Inferior parietal cortex (tissue), 1 donor: ENCODE results near the gene AP2M1.

Experiments
- DNase-seq: peaks from one replicate; pipeline ENCODE4 v3.0.0-alpha.2; 2016; ENCODE audit errors: extremely low spot score

Gene AP2M1

DNA sequence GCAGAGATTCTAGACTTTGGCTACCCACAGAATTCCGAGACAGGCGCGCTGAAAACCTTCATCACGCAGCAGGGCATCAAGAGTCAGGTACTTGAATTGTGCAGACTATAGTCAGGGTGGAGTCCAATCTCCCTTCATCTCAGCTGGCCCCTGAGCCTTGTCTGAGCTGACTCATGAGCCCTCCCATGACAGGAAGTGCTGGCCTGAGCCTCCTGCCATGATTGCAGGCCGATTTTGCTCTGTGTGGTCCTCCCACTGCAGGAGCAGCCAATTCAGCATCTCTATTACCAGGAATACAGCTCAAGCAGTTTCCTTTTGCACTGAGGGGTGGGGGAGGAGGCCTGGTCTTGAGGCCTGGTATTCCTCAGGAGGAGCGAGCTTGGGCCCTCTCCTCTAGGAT, 5.5 kb downstream of the AP2M1 start:
- DNase-seq: no peak

DNA sequence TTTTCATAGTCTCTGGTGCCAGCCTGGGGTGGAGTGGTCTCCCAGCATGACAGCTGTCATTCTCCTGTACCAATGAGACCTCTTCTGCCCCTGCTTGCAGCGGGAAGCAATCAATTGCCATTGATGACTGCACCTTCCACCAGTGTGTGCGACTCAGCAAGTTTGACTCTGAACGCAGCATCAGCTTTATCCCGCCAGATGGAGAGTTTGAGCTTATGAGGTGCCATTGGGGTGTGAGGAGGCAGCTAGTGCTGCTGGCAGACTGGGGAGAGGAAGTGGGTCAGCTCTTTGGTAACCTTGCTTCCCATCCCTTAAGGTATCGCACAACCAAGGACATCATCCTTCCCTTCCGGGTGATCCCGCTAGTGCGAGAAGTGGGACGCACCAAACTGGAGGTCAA, 6.9 kb downstream of the AP2M1 start:
- no peak for DNase-seq

DNA sequence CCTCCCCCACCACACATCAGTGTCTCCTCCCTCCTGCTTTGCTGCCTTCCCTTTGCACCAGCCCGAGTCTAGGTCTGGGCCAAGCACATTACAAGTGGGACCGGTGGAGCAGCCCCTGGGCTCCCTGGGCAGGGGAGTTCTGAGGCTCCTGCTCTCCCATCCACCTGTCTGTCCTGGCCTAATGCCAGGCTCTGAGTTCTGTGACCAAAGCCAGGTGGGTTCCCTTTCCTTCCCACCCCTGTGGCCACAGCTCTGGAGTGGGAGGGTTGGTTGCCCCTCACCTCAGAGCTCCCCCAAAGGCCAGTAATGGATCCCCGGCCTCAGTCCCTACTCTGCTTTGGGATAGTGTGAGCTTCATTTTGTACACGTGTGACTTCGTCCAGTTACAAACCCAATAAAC, 9.0 kb downstream of the AP2M1 start:
- DNase-seq: no peak

DNA sequence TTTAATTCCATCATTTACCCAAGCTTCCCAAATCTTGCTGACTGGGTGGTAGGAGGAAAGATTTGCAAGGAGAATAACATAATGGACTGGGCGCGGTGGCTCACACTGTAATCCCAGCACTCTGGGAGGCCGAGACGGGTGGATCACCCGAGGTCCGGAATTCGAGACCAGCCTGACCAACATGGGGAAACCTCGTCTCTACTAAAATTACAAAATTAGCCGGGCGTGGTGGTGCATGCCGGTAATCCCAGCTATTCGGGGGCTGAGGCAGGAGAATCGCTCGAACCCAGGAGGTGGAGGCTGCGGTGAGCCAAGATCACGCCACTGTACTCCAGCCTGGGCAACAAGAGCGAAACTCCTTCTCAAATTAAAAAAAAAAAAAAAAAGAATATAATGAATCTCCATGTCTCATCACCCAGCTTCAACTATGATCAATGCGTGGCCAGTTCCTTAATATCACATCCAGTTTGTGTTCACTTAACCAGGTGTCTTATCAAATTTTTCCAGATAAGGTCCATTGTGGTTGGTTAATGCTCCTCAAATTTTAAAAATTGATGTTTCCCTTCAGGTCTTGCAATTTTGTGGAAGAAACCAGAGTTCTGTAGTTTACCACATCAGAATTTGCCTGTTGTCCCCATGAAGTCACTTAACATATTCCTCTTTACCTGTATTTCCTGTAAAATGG, 10.0 kb downstream of the AP2M1 start:
- DNase-seq: no peak

DNA sequence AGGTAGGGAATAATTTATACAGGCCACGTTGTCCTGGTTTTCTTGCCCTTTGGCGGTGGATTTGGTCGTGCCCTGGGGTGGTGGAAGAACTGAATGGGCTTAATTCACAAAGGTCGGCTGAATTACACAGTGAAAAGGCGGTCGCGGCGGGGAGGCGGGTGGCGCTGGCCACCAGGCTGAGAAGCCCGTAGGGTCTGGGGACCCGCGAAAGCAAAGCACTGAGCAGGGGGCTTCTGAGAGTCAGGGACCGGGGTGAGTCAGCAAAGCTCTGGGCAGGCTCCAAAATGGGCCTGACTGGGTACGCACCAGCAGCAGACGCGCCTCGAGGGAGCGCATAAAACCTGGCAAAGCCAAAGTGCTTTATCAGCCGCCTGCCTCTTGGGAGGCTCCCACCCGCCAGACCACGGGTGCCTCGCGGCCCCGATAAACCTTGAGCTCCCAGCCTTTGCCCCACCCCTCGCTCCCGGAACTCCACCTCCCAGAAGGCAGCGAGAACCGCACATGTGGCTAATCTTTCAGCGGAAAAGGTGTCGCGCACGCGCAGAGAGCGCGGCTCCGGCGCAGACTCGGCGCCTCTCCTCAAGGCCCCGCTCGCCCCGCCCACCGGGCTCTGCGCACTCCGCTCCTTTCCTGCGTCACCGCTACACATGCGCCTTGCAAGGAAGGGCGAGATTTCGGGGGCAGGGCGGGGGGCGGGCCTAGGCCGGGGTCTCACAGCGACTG, 11.0 kb downstream of the AP2M1 start:
- peak; percentile 99 for DNase-seq

DNA sequence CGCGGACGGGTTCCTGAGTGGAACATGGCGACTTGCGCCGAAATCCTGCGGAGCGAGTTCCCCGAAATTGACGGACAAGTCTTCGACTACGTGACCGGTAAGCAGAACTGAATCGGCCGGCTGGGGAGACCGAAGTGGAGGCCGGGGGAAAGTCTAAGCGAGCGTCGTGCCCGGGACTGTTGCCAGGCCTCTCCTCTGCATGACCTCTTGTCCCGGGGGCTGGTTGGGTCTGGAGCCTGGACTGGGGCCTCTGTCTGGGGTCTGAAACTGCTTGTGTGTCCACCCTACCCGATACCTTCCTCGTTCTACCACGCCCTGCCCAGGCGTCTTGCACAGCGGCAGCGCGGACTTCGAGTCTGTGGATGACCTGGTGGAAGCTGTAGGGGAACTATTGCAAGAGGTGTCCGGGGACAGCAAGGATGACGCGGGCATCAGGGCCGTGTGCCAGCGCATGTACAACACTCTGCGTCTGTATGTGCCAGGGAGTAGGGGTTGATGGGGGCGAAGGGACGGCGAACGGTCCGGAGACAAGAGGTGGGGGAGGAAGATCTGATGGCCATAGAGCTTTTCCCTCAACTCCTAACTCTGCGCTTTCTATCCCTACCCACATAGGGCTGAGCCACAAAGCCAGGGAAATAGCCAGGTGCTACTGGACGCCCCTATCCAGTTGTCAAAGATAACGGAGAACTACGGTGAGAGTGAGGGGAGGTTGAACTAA, 11.7 kb downstream of the AP2M1 start, which contains the start of gene ABCF3:
ABCF3 (plus strand) TSS at position 16 of the 718 bp plus-strand sequence; CDS start at position 25, 9 bp downstream.
- no peak for DNase-seq

DNA sequence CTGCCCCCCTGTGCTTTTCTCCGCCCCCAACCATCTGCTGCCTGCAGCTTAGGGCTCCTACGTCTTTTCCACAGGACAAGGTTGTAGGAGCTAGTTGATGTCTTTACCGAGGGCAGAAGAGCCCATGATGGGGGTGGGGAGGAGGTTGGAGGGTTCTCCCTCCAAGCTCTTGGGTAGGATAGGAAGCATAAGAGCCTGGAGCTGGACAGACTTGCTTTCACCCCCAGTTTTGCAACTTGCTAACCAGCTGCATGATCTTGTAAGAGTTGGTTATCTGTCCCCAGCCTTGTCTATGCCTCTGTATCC, 12.2 kb downstream of the AP2M1 start:
- no peak for DNase-seq

DNA sequence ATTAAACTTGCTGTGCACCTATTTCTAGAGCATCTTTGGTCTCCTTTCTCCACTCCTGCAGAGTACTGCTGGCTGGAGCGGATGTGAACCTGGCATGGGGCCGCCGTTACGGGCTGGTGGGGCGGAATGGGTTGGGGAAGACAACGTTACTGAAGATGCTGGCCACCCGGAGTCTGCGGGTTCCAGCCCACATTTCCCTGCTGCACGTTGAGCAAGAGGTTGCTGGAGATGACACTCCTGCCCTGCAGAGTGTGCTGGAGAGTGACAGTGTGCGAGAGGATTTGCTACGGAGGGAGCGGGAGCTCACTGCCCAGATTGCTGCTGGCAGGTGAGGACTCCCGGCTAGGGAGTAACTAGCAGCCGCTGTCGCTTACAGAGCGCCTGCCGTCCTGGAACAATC, 13.4 kb downstream of the AP2M1 start:
- no peak for DNase-seq

DNA sequence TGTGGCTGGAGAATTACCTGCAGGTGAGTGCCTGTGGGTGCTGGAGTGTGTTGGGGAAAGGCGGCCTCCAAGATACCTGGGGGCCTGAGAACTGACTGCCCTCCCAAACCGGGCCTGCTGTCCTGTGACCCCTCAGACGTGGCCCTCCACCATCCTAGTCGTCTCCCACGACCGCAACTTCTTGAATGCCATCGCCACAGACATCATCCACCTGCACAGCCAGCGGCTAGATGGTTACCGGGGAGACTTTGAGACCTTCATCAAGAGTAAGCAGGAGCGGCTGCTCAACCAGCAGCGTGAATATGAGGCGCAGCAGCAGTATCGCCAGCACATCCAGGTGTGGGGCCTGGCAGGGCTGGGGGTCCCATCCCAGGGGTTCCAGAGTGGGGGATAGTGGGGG, 14.8 kb downstream of the AP2M1 start:
- DNase-seq: no peak

DNA sequence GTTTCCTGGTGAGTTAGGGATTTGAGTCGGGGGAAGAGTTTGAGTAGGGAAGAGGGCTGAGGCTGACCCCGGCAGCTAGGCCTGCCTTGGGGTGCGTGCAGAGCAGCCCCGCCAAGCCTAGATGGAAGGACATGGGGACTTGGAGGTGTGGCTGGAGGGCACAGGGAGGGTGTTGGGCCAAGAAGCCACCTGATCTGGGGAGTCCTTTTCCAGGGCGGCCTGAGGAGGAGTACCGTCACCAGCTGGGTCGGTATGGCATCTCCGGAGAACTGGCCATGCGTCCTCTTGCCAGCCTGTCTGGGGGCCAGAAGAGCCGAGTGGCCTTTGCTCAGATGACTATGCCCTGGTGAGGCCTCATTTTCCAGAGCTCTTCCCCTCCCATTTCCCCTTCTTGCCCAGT, 18.2 kb downstream of the AP2M1 start:
- DNase-seq: no peak

DNA sequence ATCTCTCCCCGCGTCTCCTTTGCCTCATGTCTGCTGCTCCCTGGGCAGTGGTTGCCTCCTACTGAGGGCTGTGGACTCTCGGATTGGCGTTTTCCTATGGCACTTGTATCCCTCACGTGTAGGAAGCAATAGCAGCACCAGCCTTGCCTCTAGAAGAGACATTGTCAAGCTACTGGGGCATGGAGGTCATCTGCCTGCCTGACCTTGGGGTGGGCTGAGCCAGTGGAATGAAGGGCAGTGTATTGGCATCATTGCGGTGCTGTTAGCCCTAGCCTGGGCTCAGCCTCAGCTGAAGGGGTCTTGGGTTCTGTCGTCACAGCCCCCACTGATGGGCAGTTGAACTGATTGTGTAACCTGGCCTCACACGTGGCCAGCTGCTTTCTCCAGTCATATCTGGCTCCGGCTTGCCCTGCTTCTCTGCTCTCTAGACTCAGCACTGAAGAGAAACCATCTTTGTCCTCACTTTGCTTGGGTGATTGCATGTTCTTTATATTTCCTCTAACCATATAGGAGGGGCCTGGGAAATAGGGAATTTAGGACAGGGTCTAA, 19.4 kb downstream of the AP2M1 start:
- no peak for DNase-seq

DNA sequence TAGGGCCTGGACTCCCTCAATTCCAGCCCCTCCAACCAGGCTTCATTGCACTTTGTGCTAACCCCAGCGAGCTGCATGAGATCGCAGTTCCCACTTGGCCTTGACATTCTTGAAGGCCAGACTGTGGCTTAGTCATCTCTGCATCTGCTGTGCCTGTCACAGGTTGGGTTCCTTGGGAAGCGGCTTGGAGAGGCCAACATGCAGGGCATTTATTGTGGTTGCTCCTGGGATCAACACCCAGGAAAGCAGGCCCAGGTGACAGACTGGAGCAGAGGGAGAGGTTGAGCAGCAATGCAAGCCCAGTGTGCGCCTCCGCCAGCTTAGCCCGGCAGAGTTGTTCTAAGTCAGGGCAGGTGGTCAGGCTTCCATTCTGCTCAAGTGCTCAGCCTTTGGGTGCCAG, 21.9 kb downstream of the AP2M1 start:
- DNase-seq: no peak

DNA sequence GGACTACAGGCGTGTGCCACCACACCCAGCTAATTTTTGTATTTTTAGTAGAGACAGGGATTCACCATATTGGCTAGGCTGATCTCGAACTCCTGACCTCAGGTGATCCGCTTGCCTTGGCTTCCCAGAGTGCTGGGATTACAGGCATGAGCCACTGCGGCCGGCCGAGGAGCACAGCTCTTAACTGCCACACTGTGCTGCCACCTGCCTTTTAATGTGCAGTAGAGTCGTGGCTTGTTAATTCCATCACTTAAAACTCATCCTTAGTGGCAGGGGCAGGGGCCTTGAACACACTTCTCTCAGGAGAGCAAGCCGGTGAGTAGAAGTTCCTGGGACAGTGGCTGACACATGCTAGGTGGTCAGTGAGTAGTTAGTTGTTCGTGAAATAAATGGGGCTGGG, 23.9 kb downstream of the AP2M1 start:
- DNase-seq: no peak

DNA sequence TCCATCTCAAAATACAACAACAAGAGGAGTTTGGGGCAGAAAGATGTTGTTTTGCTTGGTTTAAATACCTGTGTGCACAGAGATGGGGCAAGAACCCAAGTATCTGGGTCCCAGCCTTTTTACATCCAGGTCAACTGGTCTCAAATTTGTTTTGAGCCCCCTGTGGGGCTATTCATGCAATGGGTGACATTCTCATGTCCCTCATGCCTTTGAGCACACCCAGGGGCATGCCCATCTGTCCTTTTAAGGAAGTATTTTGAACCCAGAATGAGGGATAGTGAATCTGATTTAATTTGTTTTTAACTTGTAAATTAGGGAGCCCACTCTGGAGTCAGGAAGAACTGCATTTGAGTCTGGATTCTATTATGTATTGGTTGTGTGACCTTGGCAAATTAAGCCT, 26.2 kb downstream of the AP2M1 start:
- no peak for DNase-seq

DNA sequence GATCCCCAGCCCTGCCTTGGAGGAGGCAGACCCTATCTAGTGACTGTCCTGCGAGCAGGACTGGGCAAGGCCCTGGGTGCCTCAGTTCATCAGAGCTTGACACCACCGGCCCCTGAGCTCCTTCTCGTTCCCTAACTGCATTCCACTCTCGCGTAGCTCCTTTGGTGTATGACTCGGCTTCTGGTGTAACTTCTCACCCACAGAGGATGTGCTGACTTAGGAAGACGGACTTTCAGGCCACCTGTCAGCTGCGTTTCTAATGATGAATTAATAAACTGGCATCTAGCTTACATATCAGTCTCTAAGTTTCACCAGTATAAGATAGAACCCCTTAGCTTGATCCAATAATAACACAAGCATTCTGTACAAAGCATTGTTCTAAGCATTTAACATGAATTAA, 28.9 kb downstream of the AP2M1 start:
- DNase-seq: no peak

DNA sequence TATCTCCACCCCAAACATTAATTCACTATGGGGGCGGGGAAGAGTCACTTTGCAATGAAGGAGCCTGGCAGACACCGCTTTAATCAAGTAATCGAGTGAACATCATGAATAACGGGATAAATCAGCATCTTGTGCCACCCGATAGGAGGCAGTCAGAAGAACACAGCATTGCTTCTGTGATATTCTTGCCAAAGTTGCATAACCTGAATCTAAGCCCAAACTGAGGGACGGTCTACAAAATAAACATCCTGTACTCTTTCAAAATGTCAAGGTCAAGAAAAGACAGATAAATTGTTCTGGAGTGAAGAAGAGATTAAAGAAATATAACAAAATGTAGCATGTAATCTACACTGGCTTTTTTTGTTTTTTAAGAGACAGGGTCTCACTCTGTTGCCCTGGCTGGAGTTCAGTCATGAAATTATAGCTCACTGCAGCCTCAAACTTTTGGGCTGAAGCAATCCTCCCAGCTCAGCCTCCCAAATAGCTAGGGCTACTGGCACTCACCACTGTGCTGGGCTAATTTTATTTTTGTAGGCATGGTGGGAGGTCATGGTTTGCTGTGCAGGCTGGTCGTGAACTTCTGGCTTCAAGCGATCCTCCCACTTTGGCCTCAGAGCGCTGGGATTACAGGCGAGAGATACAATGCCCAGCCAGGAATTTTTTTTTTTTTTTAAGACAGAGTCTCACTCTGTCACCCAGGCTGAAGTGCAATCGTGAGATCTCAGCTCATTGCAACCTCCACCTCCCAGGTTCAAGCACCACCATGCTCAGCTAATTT, 34.7 kb downstream of the AP2M1 start:
- no peak for DNase-seq

DNA sequence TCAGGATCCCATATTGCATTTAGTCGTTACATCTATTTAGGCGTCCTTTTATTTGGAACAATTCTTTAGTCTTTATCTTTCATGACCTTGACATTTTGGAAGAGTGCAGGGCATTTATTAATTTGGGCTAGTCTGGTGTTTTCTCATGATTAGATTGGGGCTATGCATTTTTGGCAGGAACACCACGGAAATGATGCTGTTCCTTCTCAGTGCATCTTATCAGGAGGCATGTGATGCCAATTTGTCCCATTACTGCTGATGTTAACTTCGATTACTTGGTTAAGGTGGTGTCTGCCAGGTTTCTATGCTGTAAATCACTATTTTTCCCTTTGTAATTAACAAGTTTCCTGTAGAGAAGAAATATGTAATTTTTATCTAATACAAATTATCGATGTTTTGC, 36.6 kb downstream of the AP2M1 start:
- DNase-seq: no peak

DNA sequence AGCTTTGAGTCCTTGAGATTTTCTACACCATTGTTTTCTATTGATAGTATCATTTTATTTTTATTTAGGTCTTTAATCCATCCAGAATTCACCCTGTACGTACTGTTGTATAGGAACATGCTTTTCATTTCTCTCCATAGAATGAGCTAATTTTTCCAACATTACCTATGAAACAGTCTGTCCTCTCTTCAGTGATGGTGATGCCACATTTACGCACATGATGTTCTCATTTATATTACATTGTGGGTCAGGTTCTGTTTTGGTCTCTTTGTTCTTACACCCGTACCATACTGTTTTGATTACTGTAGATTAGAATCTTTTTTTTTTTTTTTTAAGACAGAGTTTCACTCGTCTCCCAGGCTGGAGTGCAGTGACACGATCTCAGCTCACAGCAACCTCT, 37.1 kb downstream of the AP2M1 start:
- DNase-seq: no peak

DNA sequence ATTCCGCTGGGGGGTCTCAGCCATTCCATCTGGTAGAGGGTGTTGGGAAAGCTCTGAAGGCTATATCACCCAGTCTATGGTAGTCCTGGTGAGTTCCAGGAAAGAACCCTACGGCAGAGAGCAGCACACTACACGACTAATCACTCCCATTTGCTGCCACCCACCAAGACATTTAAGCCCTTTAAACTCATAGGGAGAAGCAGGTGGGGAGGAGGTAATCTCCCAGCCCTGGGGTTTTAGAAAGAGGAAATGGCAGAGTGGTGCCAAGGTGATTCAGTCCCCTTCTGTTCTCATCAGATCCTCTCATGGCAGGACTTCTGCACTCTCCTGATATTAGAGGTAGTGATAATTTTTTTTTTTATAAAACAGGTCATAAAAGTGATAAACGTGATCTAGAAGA, 44.2 kb downstream of the AP2M1 start:
- no peak for DNase-seq

DNA sequence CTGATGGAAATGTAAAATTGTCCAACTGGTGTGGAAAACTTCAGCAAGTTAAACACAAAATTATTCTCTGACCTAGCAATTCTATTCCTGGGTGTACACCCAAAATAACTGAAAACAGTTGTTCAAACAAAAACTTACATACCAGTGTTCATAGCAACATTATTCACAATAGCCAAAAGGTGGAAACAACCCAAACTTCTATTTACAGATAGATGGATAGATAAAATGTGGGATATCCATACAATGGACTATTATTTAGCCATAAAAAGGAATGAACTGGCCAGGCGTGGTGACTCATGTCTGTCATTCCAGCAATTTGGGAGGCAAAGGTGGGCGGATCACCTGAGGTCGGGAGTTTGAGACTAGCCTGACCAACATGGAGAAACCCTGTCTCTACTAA, 47.9 kb downstream of the AP2M1 start:
- DNase-seq: no peak

DNA sequence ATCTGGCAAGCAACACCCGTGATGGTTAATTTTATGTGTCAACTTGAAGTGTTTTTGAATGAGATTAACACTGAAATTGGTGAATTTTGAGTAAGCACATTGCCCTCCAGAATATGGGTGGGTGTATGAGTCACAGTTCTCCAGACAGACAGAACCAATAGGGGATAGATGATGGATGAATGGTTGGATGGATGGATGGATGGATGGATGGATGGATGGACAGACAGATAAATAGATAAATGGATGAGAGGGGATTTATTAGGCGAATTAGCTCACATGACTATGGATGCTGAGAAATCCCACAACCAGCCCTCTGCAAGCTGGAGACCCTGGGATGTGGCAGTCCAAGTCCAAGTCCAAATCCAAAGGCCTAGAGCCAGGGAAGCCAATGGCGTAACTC, 49.3 kb downstream of the AP2M1 start:
- DNase-seq: no peak

DNA sequence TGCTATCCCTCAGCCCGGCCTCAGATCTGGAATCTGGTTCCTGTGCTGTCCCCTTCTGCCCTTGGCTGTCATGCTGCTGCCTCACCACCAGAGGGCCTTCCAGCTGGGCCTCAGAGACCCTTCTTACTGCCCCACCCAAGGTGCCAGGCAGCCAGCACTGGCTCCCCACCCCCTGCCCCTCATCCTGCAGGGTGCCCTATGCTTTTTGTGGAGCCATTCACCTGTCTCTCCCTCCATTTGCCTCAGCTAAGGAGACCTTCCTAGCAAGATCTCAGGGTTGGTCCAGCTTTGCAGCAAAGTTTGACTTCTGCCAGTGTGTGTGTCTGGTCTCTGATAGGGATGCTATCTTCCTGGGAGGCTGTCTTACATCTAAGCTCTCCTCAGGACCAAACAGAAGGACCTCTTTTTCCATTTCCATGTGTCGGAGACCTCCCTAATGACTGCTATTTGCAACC, 52.9 kb downstream of the AP2M1 start:
- DNase-seq: peak; percentile 32
